SK-N-SH (cell line): ENCODE data around the gene KMT5B. TPM values are rescaled to one million over a fixed set of nuclear protein-coding genes. Genes with fewer than 3 reads are reported as not detected.

Experiments
- CTCF ChIA-PET: fragments of 300-600, 350-600 bp; formaldehyde crosslinking; extraction: SDS; loops from one replicate; lab custom pipeline; 2021; lab: Yijun Ruan, JAX
- POLR2A ChIA-PET: fragments of 350-600 bp; sonication (Branson Sonifier 250); formaldehyde crosslinking; extraction: SDS; loops from one replicate; lab custom pipeline; 2020; ENCODE audit warnings: antibody characterized with exemption, inconsistent platforms; lab: Yijun Ruan, JAX
- DNase-seq: peaks from one replicate; pipeline ENCODE4 v3.0.0; 2012
- H2AFZ ChIP-seq: fragments of 200-600 bp; sonication (generic); 2 replicates; pipeline ENCODE4 v1.8.1; 2016; ENCODE audit warnings: antibody characterized with exemption, mild to moderate bottlenecking, low read depth
- H3F3A ChIP-seq: fragments of 200-600 bp; sonication (generic); replicated peaks from 2 replicates; pipeline ENCODE3; 2016; ENCODE audit warnings: antibody characterized with exemption, mild to moderate bottlenecking; ENCODE audit not compliant: insufficient read depth
- H3K27ac ChIP-seq, 2 experiments: fragments of 200-500 bp in 1 of 2; fragments of 200-600 bp in 1 of 2; sonication (Bioruptor generic) in 1 of 2; sonication (generic), shearing (Covaris generic) in 1 of 2; 2 replicates each; pipeline versions ENCODE4 v1.5.1 to v1.6.1; 2014 to 2016; ENCODE audit warnings: low read depth in 2 of 2, inconsistent platforms in 1 of 2, low read length in 1 of 2, mild to moderate bottlenecking in 1 of 2, mixed read lengths in 1 of 2
- H3K27me3 ChIP-seq: fragments of 200-600 bp; sonication (generic), shearing (Covaris generic); 2 replicates; pipeline ENCODE4 v1.6.1; 2016; ENCODE audit warnings: mixed run types; ENCODE audit not compliant: insufficient read depth
- H3K36me3 ChIP-seq, 2 experiments: fragments of 200-500 bp in 1 of 2; fragments of 200-600 bp in 1 of 2; sonication (Bioruptor generic) in 1 of 2; sonication (generic) in 1 of 2; replicated peaks in 1 of 2; 2 replicates each; pipeline versions ENCODE3 to v1.5.1; 2014 to 2016; ENCODE audit warnings: low read length in 1 of 2, mild to moderate bottlenecking in 1 of 2; ENCODE audit not compliant: insufficient read depth in 2 of 2, control insufficient read depth in 1 of 2
- H3K4me1 ChIP-seq, 2 experiments: fragments of 200-500 bp in 1 of 2; fragments of 200-600 bp in 1 of 2; sonication (Bioruptor generic) in 1 of 2; sonication (generic), shearing (Covaris generic) in 1 of 2; 2 replicates each; pipeline versions ENCODE4 v1.5.1 to v1.6.1; 2014 to 2016; ENCODE audit warnings: low read depth in 1 of 2, low read length in 1 of 2, mixed run types in 1 of 2; ENCODE audit not compliant: insufficient read depth in 2 of 2, control insufficient read depth in 1 of 2
- H3K4me2 ChIP-seq: fragments of 200-600 bp; sonication (generic), shearing (Covaris generic); 2 replicates; pipeline ENCODE4 v1.6.1; 2017; ENCODE audit warnings: mixed run types
- H3K4me3 ChIP-seq, 2 experiments: fragments of 200-500 bp in 1 of 2; fragments of 200-600 bp in 1 of 2; sonication (Bioruptor generic) in 1 of 2; sonication (generic), shearing (Covaris generic) in 1 of 2; 2 replicates each; pipeline versions ENCODE4 v1.5.1 to v1.8.1; 2014 to 2016; ENCODE audit warnings: low read depth in 2 of 2, inconsistent platforms in 1 of 2, low read length in 1 of 2, mild to moderate bottlenecking in 1 of 2, mixed read lengths in 1 of 2, moderate library complexity in 1 of 2
- H3K79me2 ChIP-seq: fragments of 200-600 bp; sonication (generic); 2 replicates; pipeline ENCODE4 v1.8.1; 2017; ENCODE audit warnings: mild to moderate bottlenecking; ENCODE audit not compliant: insufficient read depth
- H3K9ac ChIP-seq: fragments of 200-600 bp; sonication (generic); 2 replicates; pipeline ENCODE4 v1.6.1; 2017; ENCODE audit warnings: mixed run types
- H3K9me2 ChIP-seq: fragments of 200-600 bp; sonication (generic); 2 replicates; pipeline ENCODE4 v1.6.1; 2017; ENCODE audit warnings: mixed run types
- H3K9me3 ChIP-seq: fragments of 200-600 bp; sonication (generic); 2 replicates; pipeline ENCODE4 v1.6.1; 2017; ENCODE audit warnings: mixed run types, mild to moderate bottlenecking, moderate library complexity
- H4K20me1 ChIP-seq: fragments of 200-600 bp; sonication (generic); 2 replicates; pipeline ENCODE4 v1.6.1; 2017; ENCODE audit warnings: mild to moderate bottlenecking, mixed run types; ENCODE audit not compliant: insufficient read depth
- CHD2 ChIP-seq: fragments of 150-350 bp; IDR thresholded peaks from 2 replicates; pipeline ENCODE4 v1.6.1; 2018; ENCODE audit warnings: low read length; ENCODE audit not compliant: partially characterized antibody
- ELF1 ChIP-seq: IDR thresholded peaks from 2 replicates; pipeline ENCODE4 v1.4.0; 2012
- EP300 ChIP-seq, 2 experiments: IDR thresholded peaks; 2 replicates each; pipeline versions ENCODE4 v1.4.0 to v1.6.1; 2012; ENCODE audit warnings: borderline replicate concordance in 1 of 2, low read depth in 1 of 2, low read length in 1 of 2
- FOXM1 ChIP-seq: IDR thresholded peaks from 2 replicates; pipeline ENCODE4 v1.4.0; 2012; ENCODE audit warnings: low read depth, mild to moderate bottlenecking
- GATA2 ChIP-seq: sonication (generic); formaldehyde crosslinking; IDR thresholded peaks from 2 replicates; pipeline ENCODE4 v1.5.0; 2020; ENCODE audit warnings: mild to moderate bottlenecking, missing genetic modification reagents
- JUND ChIP-seq: IDR thresholded peaks from 2 replicates; pipeline ENCODE4 v1.4.0; 2012
- NRF1 ChIP-seq: IDR thresholded peaks from 2 replicates; pipeline ENCODE4 v1.6.1; 2012; ENCODE audit warnings: low read depth, mild to moderate bottlenecking, low read length
- POLR2AphosphoS5 ChIP-seq: IDR thresholded peaks from 2 replicates; pipeline ENCODE4 v1.6.1; 2012; ENCODE audit warnings: low read depth, low read length
- RAD21 ChIP-seq: IDR thresholded peaks from 2 replicates; pipeline ENCODE4 v1.6.1; 2012; ENCODE audit warnings: mild to moderate bottlenecking, low read length
- RFX5 ChIP-seq: IDR thresholded peaks from 2 replicates; pipeline ENCODE4 v1.6.1; 2012; ENCODE audit warnings: mild to moderate bottlenecking, improper control_type of control experiment, low read length
- RXRA ChIP-seq: IDR thresholded peaks from 2 replicates; pipeline ENCODE4 v1.4.0; 2012; ENCODE audit warnings: low read depth, mild to moderate bottlenecking, borderline replicate concordance
- SMC3 ChIP-seq: IDR thresholded peaks from 2 replicates; pipeline ENCODE4 v1.6.1; 2012; ENCODE audit warnings: low read depth, low read length, improper control_type of control experiment
- TAF1 ChIP-seq: IDR thresholded peaks from 2 replicates; pipeline ENCODE4 v1.6.1; 2012; ENCODE audit warnings: low read depth, mild to moderate bottlenecking, low read length, moderate library complexity, borderline replicate concordance
- TCF12 ChIP-seq: IDR thresholded peaks from 2 replicates; pipeline ENCODE4 v1.4.0; 2012
- TEAD4 ChIP-seq: IDR thresholded peaks from 2 replicates; pipeline ENCODE4 v1.4.0; 2012; ENCODE audit warnings: mild to moderate bottlenecking, borderline replicate concordance; ENCODE audit not compliant: insufficient read depth
- WGBS: methylation state at CpG from one replicate; pipeline ENCODE4 v1.1.6; 2017; ENCODE audit warnings: low lambda C conversion rate; 5-methylcytosine and 5-hydroxymethylcytosine counted together
- polyA plus RNA-seq, 3 experiments: library from polyadenylated mRNA; depleted of rRNA; stranded (reverse); fragments of >200 nt; gene quantifications; 2 replicates each; pipeline ENCODE4 v1.2.3, GENCODE V29; 2012
- TF ChIP-seq, protein P1 (sequence below): IDR thresholded peaks from 2 replicates; pipeline ENCODE4 v1.4.0; 2012; ENCODE audit warnings: low read depth, borderline replicate concordance
- TF ChIP-seq, protein P2 (sequence below): IDR thresholded peaks from 2 replicates; pipeline ENCODE4 v1.4.0; 2012; ENCODE audit warnings: low read depth
- TF ChIP-seq, protein P3 (sequence below): IDR thresholded peaks from 2 replicates; pipeline ENCODE4; 2012
- TF ChIP-seq, protein P4 (sequence below): fragments of 150-350 bp; IDR thresholded peaks from 2 replicates; pipeline ENCODE4 v1.6.1; 2017; ENCODE audit warnings: antibody characterized with exemption, low read length, low read depth, borderline replicate concordance

The KMT5B gene
- polyA plus RNA-seq, 1 of the 3 experiments (the other 2 are of a cell fraction): 10.4 TPM

DNA sequence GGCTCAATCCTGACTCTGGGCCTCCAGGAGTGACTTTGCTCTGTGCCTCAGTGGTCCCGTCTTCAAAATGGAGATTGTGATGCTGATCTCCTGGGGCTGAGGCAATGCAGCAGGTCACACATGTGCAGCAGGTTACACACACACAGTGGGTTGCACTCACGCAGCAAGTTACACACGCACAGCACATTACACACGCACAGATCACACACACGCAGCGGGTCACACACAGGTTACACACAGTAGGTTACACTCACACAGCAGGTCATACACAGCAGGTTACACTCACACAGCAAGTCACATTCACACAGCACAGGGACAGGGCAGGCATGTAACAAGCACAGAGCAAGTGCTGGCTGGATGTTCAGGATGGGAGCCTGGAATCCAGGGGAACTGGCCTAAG lies 47.4 kb upstream of the KMT5B start:
- Histone ChIP-seq H3K4me2 (no peak overlapping the region), H4K20me1 (no peaks in the 10 kb centered on the region), H3K9me2 (no peaks in the 10 kb centered on the region), H3K4me1 (peaks cover 0 to 4% of the 10 kb centered on the region in 2 experiments; a peak in 2 of 4 replicates), H3K9ac (no peak overlapping the region), H3K36me3 (peaks cover 7 to 36% of the 10 kb centered on the region in 2 experiments), H3K79me2 (peaks cover 3% of the 10 kb centered on the region; the same call in 1 of the 2 replicates), H3K27me3 (no peaks in the 10 kb centered on the region), H3F3A (no peaks in the 10 kb centered on the region), H3K4me3 (no peak overlapping the region), H3K27ac (no peak overlapping the region), H2AFZ (no peak overlapping the region), H3K9me3 (no peaks in the 10 kb centered on the region)
- ChIA-PET CTCF (interaction anchor here (0.7 to 11.3 kb wide), 3 partner anchors 10 to 113 kb away, joined by 3 to 170 read pairs (median 50); partner anchors contain the start of gene C11orf24), POLR2A (no interaction called here)
- 100% methylated on average over 6 of the region's 6 CpGs for WGBS
- no peak for DNase-seq
- no peak for TF ChIP-seq NRF1
- no peak for TF ChIP-seq TAF1
- TF ChIP-seq RAD21: no peak
- TF ChIP-seq CHD2: no peak
- no peak for TF ChIP-seq GATA2 (CRISPR knock-in tag)
- TF ChIP-seq EP300 (IDR thresholded peaks at IDR 0.05; ENCODE audit: borderline replicate concordance in 1 of 2, low read depth in 1 of 2, low read length in 1 of 2): no peak
- TF ChIP-seq, protein P1, sequence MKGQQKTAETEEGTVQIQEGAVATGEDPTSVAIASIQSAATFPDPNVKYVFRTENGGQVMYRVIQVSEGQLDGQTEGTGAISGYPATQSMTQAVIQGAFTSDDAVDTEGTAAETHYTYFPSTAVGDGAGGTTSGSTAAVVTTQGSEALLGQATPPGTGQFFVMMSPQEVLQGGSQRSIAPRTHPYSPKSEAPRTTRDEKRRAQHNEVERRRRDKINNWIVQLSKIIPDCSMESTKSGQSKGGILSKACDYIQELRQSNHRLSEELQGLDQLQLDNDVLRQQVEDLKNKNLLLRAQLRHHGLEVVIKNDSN: no peak
- no peak for TF ChIP-seq FOXM1
- TF ChIP-seq ELF1: no peak
- TF ChIP-seq, protein P2, sequence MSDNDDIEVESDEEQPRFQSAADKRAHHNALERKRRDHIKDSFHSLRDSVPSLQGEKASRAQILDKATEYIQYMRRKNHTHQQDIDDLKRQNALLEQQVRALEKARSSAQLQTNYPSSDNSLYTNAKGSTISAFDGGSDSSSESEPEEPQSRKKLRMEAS: no peak
- TF ChIP-seq RXRA: no peak
- no peak for TF ChIP-seq POLR2AphosphoS5
- TF ChIP-seq, protein P3, sequence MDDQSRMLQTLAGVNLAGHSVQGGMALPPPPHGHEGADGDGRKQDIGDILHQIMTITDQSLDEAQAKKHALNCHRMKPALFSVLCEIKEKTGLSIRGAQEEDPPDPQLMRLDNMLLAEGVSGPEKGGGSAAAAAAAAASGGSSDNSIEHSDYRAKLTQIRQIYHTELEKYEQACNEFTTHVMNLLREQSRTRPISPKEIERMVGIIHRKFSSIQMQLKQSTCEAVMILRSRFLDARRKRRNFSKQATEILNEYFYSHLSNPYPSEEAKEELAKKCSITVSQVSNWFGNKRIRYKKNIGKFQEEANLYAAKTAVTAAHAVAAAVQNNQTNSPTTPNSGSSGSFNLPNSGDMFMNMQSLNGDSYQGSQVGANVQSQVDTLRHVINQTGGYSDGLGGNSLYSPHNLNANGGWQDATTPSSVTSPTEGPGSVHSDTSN: no peak
- TF ChIP-seq TEAD4: no peak
- TF ChIP-seq JUND: no peak
- TF ChIP-seq TCF12: no peak
- TF ChIP-seq, protein P4, sequence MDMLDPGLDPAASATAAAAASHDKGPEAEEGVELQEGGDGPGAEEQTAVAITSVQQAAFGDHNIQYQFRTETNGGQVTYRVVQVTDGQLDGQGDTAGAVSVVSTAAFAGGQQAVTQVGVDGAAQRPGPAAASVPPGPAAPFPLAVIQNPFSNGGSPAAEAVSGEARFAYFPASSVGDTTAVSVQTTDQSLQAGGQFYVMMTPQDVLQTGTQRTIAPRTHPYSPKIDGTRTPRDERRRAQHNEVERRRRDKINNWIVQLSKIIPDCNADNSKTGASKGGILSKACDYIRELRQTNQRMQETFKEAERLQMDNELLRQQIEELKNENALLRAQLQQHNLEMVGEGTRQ: no peak
- no peak for TF ChIP-seq SMC3
- TF ChIP-seq RFX5: no peak
